NCI-H1048 (cell line): ENCODE data around the gene CACNA2D3.

Source experiments
- DNase-seq: peaks from one replicate; lab custom pipeline; 2025; lab: John Stamatoyannopoulos, UW

CACNA2D3 gene

GRCh38 chr3:54341811-54342210 is 219.5 kb downstream of the CACNA2D3 start:
- no peak for DNase-seq

- no peak for DNase-seq
Observed at GRCh38 chr3:54342676-54343075, 220.3 kb downstream of the CACNA2D3 start.

GRCh38 chr3:54343495-54343894 is 221.1 kb downstream of the CACNA2D3 start:
- no peak for DNase-seq

- DNase-seq = no peak
Observed at GRCh38 chr3:54344601-54345231, 222.4 kb downstream of the CACNA2D3 start.

GRCh38 chr3:54345847-54346375 is 223.6 kb downstream of the CACNA2D3 start:
- no peak for DNase-seq

- no peak for DNase-seq
Observed at GRCh38 chr3:54347060-54347459, 224.7 kb downstream of the CACNA2D3 start.

GRCh38 chr3:54347933-54348332 is 225.6 kb downstream of the CACNA2D3 start:
- DNase-seq = no peak

- DNase-seq = no peak
Observed at GRCh38 chr3:54349231-54349652, 226.9 kb downstream of the CACNA2D3 start.

GRCh38 chr3:54349691-54350090 is 227.3 kb downstream of the CACNA2D3 start:
- no peak for DNase-seq

- DNase-seq = no peak
Observed at GRCh38 chr3:54353546-54353945, 231.2 kb downstream of the CACNA2D3 start.

- DNase-seq = no peak
Observed at GRCh38 chr3:54353946-54354345, 231.6 kb downstream of the CACNA2D3 start.

- no peak for DNase-seq
Observed at GRCh38 chr3:54355800-54356199, 233.4 kb downstream of the CACNA2D3 start.

GRCh38 chr3:54356261-54357045 is 234.1 kb downstream of the CACNA2D3 start:
- no peak for DNase-seq

GRCh38 chr3:54357301-54357700 is 234.9 kb downstream of the CACNA2D3 start:
- no peak for DNase-seq

- no peak for DNase-seq
Observed at GRCh38 chr3:54358316-54358715, 236.0 kb downstream of the CACNA2D3 start.

GRCh38 chr3:54358969-54359694 is 236.8 kb downstream of the CACNA2D3 start:
- no peak for DNase-seq

GRCh38 chr3:54360320-54360719 is 238.0 kb downstream of the CACNA2D3 start:
- DNase-seq = no peak

GRCh38 chr3:54361746-54362283 is 239.5 kb downstream of the CACNA2D3 start:
- no peak for DNase-seq

GRCh38 chr3:54366007-54366750 is 243.8 kb downstream of the CACNA2D3 start:
- DNase-seq = no peak

- no peak for DNase-seq
Observed at GRCh38 chr3:54366839-54367238, 244.5 kb downstream of the CACNA2D3 start.

- no peak for DNase-seq
Observed at GRCh38 chr3:54372232-54372631, 249.9 kb downstream of the CACNA2D3 start.
